ENCODE measurements around the gene KRT15.

Gene KRT15

DNA sequence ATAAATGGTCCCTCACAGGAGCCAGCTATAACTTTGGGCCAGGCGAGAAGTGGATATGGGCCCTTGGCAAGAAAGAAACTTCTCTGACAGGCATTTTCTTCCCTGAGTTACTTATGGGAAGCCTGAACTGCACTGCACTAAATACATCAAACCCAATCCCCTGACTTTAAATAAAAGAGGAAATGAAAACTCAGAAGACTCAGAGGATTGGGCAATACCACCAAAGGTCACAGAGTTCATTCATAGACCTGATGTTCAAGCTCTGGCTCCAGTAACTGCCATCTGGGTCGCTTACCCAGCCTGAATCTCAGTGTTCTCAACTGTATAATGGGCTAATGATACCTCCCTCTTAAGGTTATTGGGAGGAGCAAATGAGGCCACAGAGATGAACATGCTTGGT is 38.6 kb downstream of the KRT15 start:
- no peak for DNase-seq (ENCODE audit: low read depth)

DNA sequence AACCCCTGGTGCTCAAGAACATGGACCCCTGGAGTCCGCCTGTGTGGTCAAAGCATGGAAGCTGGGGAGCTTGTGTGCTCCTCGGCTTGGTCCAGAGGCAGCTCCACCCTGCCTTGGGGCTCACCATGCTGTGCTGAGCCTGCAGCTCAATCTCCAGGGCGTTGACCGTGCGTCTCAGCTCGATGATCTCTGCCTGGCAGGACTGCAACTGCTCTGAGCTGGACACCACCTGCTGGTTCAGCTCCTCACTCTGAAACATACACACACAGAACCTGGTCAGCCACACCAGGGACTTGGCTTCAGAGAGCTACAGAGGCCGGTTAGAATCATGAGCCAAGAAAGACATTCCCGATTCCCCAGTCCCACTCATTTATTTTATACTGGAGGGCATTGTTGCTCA is 40.5 kb downstream of the KRT15 start:
- no peak for DNase-seq (ENCODE audit: low read depth)

DNA sequence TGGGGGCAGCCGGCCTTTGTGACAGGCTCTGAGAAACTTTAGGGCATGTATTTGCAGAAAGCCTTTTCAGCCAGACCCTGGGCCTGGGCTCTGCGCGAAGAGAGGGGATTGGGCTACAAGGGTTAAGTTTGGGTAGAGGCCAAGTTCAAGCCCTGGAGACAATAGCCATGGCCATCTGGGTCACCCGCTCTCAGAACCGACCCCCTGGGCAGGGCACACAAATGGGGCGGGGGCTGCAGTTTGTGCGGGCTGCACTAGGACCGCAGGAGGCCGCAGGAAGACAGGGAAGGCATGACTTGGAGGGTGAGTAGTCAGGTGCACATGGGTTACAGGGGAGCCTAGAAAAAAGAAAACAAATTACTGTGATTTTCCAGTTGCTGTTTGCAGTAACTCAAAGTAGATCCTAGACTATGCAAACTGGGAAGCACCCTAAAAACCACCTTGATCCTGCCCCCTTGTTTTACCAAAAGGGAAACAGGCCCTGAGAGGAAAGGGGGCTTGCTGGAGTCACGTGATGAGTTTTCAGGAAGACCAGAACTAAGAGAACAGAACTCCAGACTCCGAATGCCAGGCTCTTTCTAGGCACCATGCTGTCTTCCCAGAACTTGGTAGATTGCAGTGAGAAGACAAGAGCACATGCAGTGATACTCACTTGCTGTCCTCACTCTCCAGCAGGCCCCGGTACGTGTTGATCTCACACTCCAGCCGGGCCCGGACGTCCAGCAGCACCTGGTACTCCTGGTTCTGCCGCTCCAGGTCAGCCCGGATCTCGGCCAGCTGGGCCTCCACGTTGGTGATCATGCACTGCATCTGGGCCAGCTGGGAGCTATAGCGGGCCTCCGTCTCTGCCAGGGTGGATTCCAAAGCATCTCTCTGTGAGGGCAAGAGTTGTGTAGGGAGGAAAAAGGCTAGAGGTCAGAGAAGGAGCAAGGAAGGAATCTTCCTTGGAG is 41.5 kb downstream of the KRT15 start:
- DNase-seq (ENCODE audit: low read depth): no peak

DNA sequence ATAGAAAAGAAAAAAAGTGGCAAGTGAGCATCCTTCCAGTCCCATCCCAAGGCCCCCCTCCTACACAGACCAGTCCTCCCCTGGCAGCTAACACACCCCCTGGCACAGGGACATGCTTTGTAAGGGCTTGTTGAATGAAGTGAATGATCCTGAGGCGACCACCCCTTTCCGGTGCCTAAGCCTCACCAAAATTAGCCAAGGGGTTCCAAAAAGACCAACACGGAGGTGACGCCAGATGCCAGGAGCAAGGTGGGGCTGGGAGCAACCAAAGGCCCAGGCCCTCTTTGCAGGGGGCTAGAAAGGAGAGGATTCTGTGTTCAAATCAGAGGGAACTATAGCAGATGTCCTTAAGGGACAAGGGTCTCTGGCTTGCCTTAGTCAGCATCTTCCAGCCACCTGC is 43.3 kb downstream of the KRT15 start:
- DNase-seq (ENCODE audit: low read depth): no peak

DNA sequence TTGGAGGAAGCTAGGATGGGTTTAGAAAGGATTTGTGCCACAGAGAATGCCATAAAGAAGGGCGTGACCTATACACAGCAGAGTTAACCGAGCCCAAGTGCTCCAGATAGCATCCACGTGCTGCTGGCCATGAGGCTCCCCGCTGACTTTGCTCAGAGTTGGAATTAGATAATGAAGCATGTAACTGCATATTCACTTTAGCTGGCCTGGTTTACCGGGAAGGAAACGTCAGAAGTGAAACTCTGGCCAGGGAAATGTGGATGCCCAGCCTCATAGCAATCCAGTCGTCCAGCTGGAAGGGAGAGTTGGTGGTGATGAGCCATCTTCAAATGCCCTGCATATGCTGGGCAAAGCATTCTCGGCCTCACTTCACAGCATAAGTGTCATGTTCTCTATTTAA is 43.8 kb downstream of the KRT15 start:
- no peak for DNase-seq (ENCODE audit: low read depth)

DNA sequence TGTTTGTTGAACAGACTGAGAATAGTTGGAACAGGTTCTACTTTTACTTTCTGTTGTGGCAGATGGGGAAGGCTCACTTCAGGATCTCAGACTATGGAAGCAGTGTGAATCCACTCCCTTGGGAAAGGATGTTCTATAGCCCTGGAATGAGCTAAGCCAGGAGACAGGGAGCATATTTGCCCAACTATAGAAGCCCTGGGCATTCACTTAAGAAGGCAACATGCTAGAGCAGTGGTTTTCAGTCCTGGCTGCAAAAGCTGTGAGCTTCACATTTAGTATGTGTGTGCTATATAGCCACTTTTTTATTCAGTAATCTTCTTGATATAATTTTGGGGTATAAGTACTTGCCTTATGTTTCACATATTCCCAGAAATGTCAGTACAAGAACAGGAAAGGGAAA is 50.3 kb downstream of the KRT15 start:
- DNase-seq (ENCODE audit: low read depth): no peak

DNA sequence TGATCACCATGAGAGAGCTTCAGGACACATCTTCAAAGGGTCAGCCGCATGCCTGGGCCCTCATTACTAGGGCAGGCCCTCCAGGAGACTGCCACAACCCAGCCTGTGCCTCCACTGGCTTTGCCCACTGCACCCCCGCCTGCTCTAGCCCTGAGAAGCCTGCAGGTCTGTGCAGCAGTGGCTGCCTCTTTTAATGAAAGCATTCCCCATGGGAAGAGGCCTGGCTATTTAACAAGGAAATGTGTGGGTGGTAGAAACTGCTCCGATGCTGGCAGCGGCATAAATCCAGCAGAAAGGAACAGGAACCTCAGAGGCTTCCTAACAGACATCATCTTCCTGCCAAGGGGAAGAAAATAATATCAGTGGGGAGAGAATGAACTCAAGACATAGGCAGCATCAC is 51.1 kb downstream of the KRT15 start:
- DNase-seq (ENCODE audit: low read depth): no peak

DNA sequence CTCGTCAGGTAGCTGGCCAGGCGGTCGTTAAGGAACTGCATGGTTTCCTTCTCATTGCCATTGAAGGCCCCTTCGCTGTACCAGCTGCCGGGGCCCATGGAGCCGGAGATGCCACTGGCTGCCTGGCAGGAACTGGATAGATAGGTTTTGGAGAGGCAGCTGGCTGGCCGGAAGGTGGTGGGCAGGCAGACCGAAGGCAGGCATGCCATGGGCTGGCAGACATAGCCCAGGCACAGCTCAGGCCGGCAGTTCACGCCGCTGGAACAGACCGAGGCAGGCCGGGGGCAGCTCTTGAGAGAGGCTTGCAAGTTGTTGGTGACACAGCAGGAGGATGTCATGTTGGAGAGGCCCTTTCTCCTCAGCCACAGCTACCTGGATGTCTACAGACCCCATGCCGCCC is 51.7 kb downstream of the KRT15 start, which contains the start of gene KRT32:
Gene KRT32 (minus strand): TSS at position 399 of the 400 bp plus-strand sequence. CDS start 61 bp downstream, at position 338.
- DNase-seq (ENCODE audit: low read depth): no peak

DNA sequence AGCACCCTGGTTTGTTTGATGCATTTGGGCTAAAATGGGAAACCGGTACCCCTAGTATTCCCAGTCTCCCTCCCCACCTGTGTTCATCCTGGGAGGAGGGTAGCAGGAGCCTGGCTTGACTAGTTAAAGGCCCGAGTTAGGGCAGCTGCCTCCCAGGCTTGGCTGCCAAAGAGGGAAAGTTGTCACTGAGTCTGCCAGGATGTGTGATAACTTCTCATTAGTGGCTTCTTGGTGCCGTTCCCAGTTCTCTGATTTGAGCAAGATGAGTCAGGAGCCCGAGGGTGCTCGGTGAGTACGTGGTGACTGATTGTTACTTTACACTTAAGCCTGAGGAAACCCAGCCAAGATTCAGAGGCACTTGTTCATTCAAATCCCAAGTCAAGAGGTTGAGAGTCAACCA is 54.0 kb downstream of the KRT15 start:
- peak; percentile 80 for DNase-seq (ENCODE audit: low read depth)

DNA sequence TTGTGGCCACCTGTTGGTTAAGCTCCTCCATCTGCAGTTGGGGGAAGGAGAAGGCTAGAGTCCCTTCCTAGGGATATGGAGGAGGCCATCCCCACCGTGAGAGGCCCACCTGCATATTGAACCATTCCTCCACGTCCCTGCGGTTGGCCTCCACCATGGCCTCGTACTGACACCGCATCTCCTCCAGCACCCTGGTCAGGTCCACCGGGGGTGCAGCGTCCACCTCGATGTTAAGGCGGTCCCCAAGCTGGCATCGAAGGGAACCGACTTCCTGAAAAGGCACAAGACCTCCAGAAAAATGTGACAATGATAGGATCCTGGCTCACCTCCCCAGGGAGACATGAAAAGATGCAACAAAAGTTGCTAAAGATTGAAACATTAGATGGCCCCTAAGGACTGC is 54.5 kb downstream of the KRT15 start:
- no peak for DNase-seq (ENCODE audit: low read depth)

DNA sequence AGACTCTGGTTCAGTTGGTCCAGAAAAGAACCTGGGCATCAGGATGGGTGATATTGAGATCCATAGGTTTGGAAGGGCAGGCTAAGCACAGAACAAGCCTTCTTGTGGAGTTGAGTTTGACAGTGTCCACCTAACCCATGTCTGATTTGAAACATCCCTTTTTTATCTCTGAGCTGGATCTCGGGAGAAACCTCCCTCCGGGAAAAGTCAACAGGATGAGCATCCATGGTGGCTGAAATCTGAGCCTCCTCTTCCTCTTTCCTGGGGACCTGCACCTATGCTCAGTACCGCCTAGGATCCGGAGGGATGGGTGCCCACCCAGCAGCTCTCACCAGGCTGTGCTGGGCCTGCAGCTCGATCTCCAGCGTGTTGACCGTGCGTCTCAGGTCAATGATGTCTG is 54.9 kb downstream of the KRT15 start:
- no peak for DNase-seq (ENCODE audit: low read depth)
